ENCODE measurements around the gene PLCH2. TPM values are rescaled to one million over a fixed set of nuclear protein-coding genes. Genes with fewer than 3 reads are reported as not detected.

PLCH2 gene
- total and polyA plus RNA-seq, 11 donors = 0.04 to 1.0 (median 0.35) TPM; not detected in 4

- no peak for TF ChIP-seq CTCF (IDR thresholded peaks at IDR 0.05)
- no peak for TF ChIP-seq POLR2A (IDR thresholded peaks at IDR 0.05)
- Histone ChIP-seq H3K27ac (no peak overlapping the region), H3K36me3 (no peaks in the 10 kb centered on the region), H3K27me3 (peaks cover 15 to 69% (median 26%) of the 10 kb centered on the region in 9 donors), H3K4me3 (no peak overlapping the region), H3K4me1 (peaks cover 0 to 14% (median 0%) of the 10 kb centered on the region in 12 donors), H3K9me3 (no peaks in the 10 kb centered on the region)
- WGBS, 4 donors = 77 to 82% (median 79%) methylated on average over 10 to 15 of the region's 15 CpGs
- DNase-seq (no peak), ATAC-seq (no peak)
- intact Hi-C loops (cut with DNase I) = no loop called here
These were observed 4.5 kb upstream of the PLCH2 start for GRCh38 chr1:2471587-2472001.

GRCh38 chr1:2472109-2472508 is 4.0 kb upstream of the PLCH2 start:
- H3K4me3 ChIP-seq = no peak overlapping the region
- DNase-seq (no peak), ATAC-seq (no peak)
- TF ChIP-seq POLR2A (IDR thresholded peaks at IDR 0.05) = no peak
- no peak for TF ChIP-seq CTCF (IDR thresholded peaks at IDR 0.05)
- H3K36me3 ChIP-seq = no peaks in the 10 kb centered on the region
- H3K27ac ChIP-seq = no peak overlapping the region
- 50 to 52% (median 51%) methylated on average over 10 to 17 of the region's 17 CpGs for WGBS, 4 donors
- H3K9me3 ChIP-seq = no peaks in the 10 kb centered on the region
- peaks cover 0 to 13% (median 0%) of the 10 kb centered on the region in 12 donors for H3K4me1 ChIP-seq
- H3K27me3 ChIP-seq = peaks cover 10 to 68% (median 20%) of the 10 kb centered on the region in 9 donors
- intact Hi-C loops (cut with DNase I) = no loop called here

- Histone ChIP-seq H3K9me3 (no peaks in the 10 kb centered on the region), H3K4me3 (no peak overlapping the region), H3K4me1 (peaks cover 0 to 10% (median 0%) of the 10 kb centered on the region in 12 donors), H3K27ac (no peak overlapping the region), H3K27me3 (peaks cover 4 to 68% (median 15%) of the 10 kb centered on the region in 9 donors), H3K36me3 (no peaks in the 10 kb centered on the region)
- no peak for ATAC-seq
- intact Hi-C loops (cut with DNase I) = no loop called here
- WGBS, 4 donors = 70 to 76% (median 73%) methylated on average over 24 to 25 of the region's 25 CpGs
- DNase-seq = no peak
- TF ChIP-seq POLR2A (IDR thresholded peaks at IDR 0.05) (no peak), CTCF (IDR thresholded peaks at IDR 0.05) (no peak)
These were observed 3.4 kb upstream of the PLCH2 start for GRCh38 chr1:2472561-2473177.

GRCh38 chr1:2473198-2473597 is 2.9 kb upstream of the PLCH2 start:
- intact Hi-C loops (cut with DNase I) = no loop called here
- Histone ChIP-seq H3K27ac (no peak overlapping the region), H3K9me3 (no peaks in the 10 kb centered on the region), H3K4me1 (peaks cover 0 to 10% (median 0%) of the 10 kb centered on the region in 12 donors), H3K36me3 (no peaks in the 10 kb centered on the region), H3K4me3 (no peak overlapping the region), H3K27me3 (peaks cover 0 to 64% (median 10%) of the 10 kb centered on the region in 9 donors)
- TF ChIP-seq CTCF (IDR thresholded peaks at IDR 0.05) = no peak
- no peak for TF ChIP-seq POLR2A (IDR thresholded peaks at IDR 0.05)
- ATAC-seq (no peak), DNase-seq (no peak)
- WGBS, 4 donors = 70 to 88% (median 82%) methylated on average over 5 to 13 of the region's 13 CpGs
